ENCODE results near the gene KCNK16.

The KCNK16 gene

DNA sequence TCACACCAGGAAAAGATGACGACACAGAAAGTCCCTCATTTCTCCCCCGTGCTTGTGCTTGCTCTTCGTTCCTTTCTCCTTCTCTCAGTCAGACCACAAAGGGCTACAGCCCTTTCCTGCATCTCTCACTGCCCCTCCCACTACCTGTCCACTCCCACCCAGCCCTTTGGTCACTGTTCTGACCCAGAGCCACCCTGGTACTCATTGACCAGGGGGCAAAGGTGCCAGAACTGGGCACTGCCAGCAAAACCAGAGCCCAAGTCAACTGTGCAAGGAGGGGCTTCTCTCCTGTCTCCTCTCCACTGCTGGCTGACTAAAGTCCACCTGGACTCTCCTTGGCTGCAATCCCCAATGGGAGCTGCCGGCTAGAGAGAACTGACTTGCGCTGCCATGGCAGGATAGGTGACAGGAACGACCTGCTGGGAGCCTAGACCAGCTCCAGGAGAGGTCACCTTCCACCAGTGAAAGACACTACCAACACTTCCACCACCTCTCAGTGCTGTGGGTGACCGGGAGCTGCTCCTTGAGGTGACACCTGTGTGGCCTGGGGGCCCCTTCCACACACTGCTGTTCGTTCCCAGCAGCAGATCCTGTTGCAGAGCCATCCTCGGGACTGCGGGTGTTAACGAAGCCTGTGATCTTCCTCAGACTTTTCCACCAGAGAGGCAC is 41.1 kb downstream of the KCNK16 start:
- H3K4me3 ChIP-seq (ENCODE audit: low read depth, low read length): no peak overlapping the region
- TF ChIP-seq, protein P1, sequence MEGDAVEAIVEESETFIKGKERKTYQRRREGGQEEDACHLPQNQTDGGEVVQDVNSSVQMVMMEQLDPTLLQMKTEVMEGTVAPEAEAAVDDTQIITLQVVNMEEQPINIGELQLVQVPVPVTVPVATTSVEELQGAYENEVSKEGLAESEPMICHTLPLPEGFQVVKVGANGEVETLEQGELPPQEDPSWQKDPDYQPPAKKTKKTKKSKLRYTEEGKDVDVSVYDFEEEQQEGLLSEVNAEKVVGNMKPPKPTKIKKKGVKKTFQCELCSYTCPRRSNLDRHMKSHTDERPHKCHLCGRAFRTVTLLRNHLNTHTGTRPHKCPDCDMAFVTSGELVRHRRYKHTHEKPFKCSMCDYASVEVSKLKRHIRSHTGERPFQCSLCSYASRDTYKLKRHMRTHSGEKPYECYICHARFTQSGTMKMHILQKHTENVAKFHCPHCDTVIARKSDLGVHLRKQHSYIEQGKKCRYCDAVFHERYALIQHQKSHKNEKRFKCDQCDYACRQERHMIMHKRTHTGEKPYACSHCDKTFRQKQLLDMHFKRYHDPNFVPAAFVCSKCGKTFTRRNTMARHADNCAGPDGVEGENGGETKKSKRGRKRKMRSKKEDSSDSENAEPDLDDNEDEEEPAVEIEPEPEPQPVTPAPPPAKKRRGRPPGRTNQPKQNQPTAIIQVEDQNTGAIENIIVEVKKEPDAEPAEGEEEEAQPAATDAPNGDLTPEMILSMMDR (conservative IDR thresholded peaks at IDR 0.05; ENCODE audit: low read depth, low read length): no peak
- no peak for DNase-seq (ENCODE audit: low read depth)

DNA sequence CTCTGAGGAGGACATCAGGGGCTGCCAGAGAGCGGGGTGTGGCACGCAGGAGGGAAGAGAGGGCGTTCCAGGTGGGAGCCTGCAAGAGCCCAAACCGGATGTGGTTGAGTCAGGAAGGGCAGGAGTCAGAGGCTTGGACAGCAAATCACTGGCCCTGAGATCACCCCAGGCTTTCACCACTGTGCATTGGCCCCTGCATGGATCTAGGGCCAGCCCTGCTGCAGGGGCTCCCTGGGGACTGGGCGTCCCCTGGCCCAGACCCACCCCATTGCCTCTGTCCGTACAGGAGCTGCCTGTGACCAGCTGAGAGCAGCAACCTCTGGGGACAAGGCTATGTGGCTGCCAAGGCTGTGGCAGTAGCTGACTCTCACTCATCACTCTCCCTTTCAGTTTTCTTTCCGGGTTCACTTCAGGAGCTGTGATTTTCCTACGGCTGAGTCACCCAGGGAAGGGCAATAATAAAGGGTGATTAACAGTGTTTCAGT is 42.2 kb downstream of the KCNK16 start:
- TF ChIP-seq, protein P1 (conservative IDR thresholded peaks at IDR 0.05; ENCODE audit: low read depth, low read length): no peak
- no peak overlapping the region for H3K4me3 ChIP-seq (ENCODE audit: low read depth, low read length)
- no peak for DNase-seq (ENCODE audit: low read depth)

DNA sequence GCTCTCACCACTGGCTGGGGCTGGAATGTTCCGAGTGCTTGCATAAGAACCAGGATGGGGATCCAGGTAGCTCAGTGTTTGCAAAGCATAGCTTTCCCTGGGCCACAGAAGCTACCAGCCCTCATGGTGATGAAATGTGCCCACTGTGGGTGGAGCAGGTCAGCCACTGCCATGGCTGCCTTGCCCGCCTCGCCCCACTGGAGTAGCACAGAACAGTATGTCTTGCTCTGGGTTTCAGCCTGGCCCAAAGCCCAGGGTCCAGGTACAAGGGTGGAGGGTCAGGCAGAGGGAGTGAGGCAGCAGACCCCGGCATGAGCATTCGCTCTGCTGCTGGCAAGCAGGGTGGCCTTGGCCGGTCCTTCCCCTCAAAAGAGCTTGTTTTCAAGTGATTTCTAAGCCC is 43.0 kb downstream of the KCNK16 start:
- TF ChIP-seq, protein P1 (conservative IDR thresholded peaks at IDR 0.05; ENCODE audit: low read depth, low read length): no peak
- H3K4me3 ChIP-seq (ENCODE audit: low read depth, low read length): no peak overlapping the region
- no peak for DNase-seq (ENCODE audit: low read depth)

DNA sequence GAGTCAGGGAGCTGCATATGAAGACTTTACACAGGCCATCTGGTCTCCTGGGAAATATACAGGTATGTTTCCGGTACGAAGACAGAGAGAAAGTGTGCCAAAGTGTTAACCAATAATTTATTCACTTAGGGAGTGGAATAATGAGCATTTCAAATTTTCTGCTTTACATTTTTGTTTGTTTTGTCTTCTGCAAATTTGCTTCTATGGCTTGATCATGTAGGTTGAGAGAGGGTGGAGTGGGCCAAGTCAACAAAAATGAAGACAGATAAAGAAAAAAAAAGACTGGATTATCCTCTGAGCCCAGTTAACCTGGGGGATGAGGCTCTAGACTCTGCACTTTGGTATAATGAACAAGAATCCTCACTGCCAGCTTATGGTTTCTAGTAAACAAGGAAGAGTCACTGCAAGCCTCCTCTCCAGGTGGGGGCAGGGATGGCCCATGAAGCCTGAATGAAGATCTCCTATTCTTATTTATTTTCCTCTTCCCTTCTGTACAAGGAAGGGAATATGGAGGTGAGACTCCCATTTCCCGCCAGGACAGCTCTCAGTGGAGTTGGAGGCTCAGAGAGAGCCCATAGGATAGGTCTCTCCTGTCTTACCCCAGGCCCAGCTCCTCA is 46.0 kb downstream of the KCNK16 start:
- no peak overlapping the region for H3K4me3 ChIP-seq (ENCODE audit: low read depth, low read length)
- no peak for DNase-seq (ENCODE audit: low read depth)
- TF ChIP-seq, protein P1 (conservative IDR thresholded peaks at IDR 0.05; ENCODE audit: low read depth, low read length): no peak

DNA sequence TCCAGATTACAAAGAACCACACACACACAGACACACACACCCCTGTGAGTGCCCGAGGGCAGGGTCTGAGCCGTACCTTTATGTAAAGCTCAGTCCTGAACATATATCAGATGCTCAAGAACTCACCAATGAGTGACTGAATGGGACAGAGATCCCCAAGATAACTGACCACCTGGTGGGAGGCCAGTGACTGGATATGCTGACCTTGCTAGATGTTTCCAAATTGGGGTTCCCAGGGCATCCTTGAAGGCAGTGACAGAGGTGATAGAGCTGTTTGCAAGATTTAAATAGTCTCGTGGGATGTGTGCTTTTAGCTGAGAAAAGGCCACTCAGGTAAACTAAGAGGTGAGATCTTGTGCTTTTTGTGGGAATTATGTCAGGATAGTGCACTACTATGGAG is 47.6 kb downstream of the KCNK16 start:
- no peak for DNase-seq (ENCODE audit: low read depth)
- TF ChIP-seq, protein P1 (conservative IDR thresholded peaks at IDR 0.05; ENCODE audit: low read depth, low read length): no peak
- no peak overlapping the region for H3K4me3 ChIP-seq (ENCODE audit: low read depth, low read length)

DNA sequence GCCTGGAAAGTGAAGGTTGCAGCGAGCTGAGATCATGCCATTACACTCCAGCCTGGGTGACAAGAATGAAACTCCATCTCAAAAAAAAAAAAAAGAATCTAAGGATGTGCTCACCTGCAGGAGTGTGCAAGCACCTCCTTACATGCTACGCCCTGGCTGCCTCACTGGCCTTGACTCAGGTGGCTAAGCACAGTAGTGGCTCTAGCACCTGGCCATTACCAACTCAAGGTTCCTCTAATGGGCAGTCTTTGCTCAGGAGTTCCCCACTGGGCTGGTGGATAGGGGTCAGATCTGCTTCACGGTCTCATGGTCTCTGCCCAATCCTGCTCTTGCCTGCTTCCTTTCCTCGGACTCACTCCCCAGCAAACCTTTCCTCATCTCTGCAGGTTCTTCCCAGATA is 48.0 kb downstream of the KCNK16 start:
- no peak overlapping the region for H3K4me3 ChIP-seq (ENCODE audit: low read depth, low read length)
- TF ChIP-seq, protein P1 (conservative IDR thresholded peaks at IDR 0.05; ENCODE audit: low read depth, low read length): no peak
- DNase-seq (ENCODE audit: low read depth): no peak

DNA sequence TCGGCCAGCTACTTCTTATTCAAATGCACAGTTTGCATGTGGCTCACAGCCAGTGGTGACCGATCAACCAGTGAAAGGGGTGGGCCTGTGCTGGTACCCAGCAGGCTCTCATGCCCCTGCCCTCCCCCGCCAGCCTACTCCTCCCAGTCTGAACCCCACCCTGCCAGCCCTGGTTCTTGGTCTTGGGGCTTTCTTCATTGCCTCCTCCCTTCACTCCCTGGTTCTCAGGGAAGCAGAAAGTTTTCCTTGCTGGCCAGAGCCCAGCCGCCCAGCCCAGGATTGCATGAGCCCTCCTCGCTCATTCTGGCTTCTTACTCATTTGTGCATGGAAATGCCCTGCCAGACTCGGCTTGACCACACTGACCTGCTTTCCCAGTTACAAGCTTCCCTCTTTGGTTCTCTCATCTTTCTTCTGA is 49.1 kb downstream of the KCNK16 start:
- H3K4me3 ChIP-seq (ENCODE audit: low read depth, low read length): no peak overlapping the region
- no peak for DNase-seq (ENCODE audit: low read depth)
- TF ChIP-seq, protein P1 (conservative IDR thresholded peaks at IDR 0.05; ENCODE audit: low read depth, low read length): no peak

All from choroid plexus epithelial cell (primary cell).